ENCODE measurements around the gene APOL4. TPM values are rescaled to one million over a fixed set of nuclear protein-coding genes. Genes with fewer than 3 reads are reported as not detected.
"Not testable (repeated sequence)": the region's sequence is repeated elsewhere in the genome, so short reads cannot be mapped to it uniquely, and the experiment has no call there.

The APOL4 gene
- total and polyA plus RNA-seq, 12 donors: 1.6 to 22.6 (median 4.2) TPM; not detected in 1

- Histone ChIP-seq H3K9me3 (no peaks in the 10 kb centered on the region), H3K36me3 (peaks cover 0 to 87% (median 50%) of the 10 kb centered on the region in 9 donors), H3K4me3 (no peak overlapping the region), H3K27me3 (no peaks in the 10 kb centered on the region), H3K27ac (no peak overlapping the region), H3K4me1 (peaks cover 0 to 7% (median 0%) of the 10 kb centered on the region in 9 donors)
- ATAC-seq (no peak), DNase-seq (no peak)
- TF ChIP-seq CTCF (IDR thresholded peaks at IDR 0.05): no peak
- WGBS, 2 donors: 86 to 90% methylated on average over 7 of the region's 7 CpGs
- intact Hi-C loops (cut with DNase I): loop anchor here in 1 of 10 donors (10.0 kb wide), 1 partner anchor 84 kb away; no protein-coding TSS in a partner anchor
These were observed 27.3 kb upstream of the APOL4 start for GRCh38 chr22:36228944-36229343.

GRCh38 chr22:36228369-36228768, 26.8 kb upstream of the APOL4 start:
- H3K27ac ChIP-seq, ATAC-seq, H3K4me3 ChIP-seq, H3K9me3 ChIP-seq, DNase-seq, H3K27me3 ChIP-seq: not testable (repeated sequence)
- 59 to 74% methylated on average over 1 of the region's 1 CpG for WGBS, 2 donors
- H3K36me3 ChIP-seq: peaks cover 0 to 81% (median 48%) of the 10 kb centered on the region in 9 donors
- H3K4me1 ChIP-seq: peaks cover 0 to 10% (median 4%) of the 10 kb centered on the region in 9 donors
- intact Hi-C loops (cut with DNase I): loop anchor here in 1 of 10 donors (10.0 kb wide), 1 partner anchor 84 kb away; no protein-coding TSS in a partner anchor

GRCh38 chr22:36227806-36228205, 26.2 kb upstream of the APOL4 start:
- no peaks in the 10 kb centered on the region for H3K27me3 ChIP-seq
- H3K27ac ChIP-seq: no peak overlapping the region
- 90 to 94% methylated on average over 8 of the region's 8 CpGs for WGBS, 2 donors
- peaks cover 0 to 12% (median 9%) of the 10 kb centered on the region in 9 donors for H3K4me1 ChIP-seq
- DNase-seq (no peak), ATAC-seq (no peak)
- H3K4me3 ChIP-seq: no peak overlapping the region
- intact Hi-C loops (cut with DNase I): loop anchor here in 1 of 10 donors (10.0 kb wide), 1 partner anchor 83 kb away; no protein-coding TSS in a partner anchor
- peaks cover 0 to 76% (median 43%) of the 10 kb centered on the region in 9 donors for H3K36me3 ChIP-seq
- H3K9me3 ChIP-seq: no peaks in the 10 kb centered on the region
- TF ChIP-seq CTCF (IDR thresholded peaks at IDR 0.05): no peak

GRCh38 chr22:36227396-36227795, 25.8 kb upstream of the APOL4 start:
- Histone ChIP-seq H3K4me3 (no peak overlapping the region), H3K9me3 (no peaks in the 10 kb centered on the region), H3K27ac (no peak overlapping the region), H3K36me3 (peaks cover 0 to 71% (median 40%) of the 10 kb centered on the region in 9 donors), H3K27me3 (no peaks in the 10 kb centered on the region), H3K4me1 (peaks cover 0 to 12% (median 9%) of the 10 kb centered on the region in 9 donors)
- ATAC-seq (no peak), DNase-seq (no peak)
- WGBS, 2 donors: 91 to 93% methylated on average over 9 of the region's 9 CpGs
- no peak for TF ChIP-seq CTCF (IDR thresholded peaks at IDR 0.05)
- intact Hi-C loops (cut with DNase I): loop anchor here in 1 of 10 donors (10.0 kb wide), 1 partner anchor 83 kb away; no protein-coding TSS in a partner anchor

GRCh38 chr22:36226189-36226588, 24.6 kb upstream of the APOL4 start:
- no peak for TF ChIP-seq CTCF (IDR thresholded peaks at IDR 0.05)
- Histone ChIP-seq H3K4me1 (peaks cover 0 to 19% (median 12%) of the 10 kb centered on the region in 9 donors), H3K36me3 (peaks cover 0 to 59% (median 30%) of the 10 kb centered on the region in 9 donors), H3K27me3 (no peaks in the 10 kb centered on the region), H3K27ac (no peak overlapping the region), H3K9me3 (no peaks in the 10 kb centered on the region), H3K4me3 (no peak overlapping the region)
- intact Hi-C loops (cut with DNase I): loop anchor here in 1 of 10 donors (10.0 kb wide), 1 partner anchor 81 kb away; no protein-coding TSS in a partner anchor
- DNase-seq (no peak), ATAC-seq (no peak)
- 84 to 95% methylated on average over 5 of the region's 5 CpGs for WGBS, 2 donors
